Measurements from ENCODE around the gene MYO3A.

- TF ChIP-seq, protein P1, sequence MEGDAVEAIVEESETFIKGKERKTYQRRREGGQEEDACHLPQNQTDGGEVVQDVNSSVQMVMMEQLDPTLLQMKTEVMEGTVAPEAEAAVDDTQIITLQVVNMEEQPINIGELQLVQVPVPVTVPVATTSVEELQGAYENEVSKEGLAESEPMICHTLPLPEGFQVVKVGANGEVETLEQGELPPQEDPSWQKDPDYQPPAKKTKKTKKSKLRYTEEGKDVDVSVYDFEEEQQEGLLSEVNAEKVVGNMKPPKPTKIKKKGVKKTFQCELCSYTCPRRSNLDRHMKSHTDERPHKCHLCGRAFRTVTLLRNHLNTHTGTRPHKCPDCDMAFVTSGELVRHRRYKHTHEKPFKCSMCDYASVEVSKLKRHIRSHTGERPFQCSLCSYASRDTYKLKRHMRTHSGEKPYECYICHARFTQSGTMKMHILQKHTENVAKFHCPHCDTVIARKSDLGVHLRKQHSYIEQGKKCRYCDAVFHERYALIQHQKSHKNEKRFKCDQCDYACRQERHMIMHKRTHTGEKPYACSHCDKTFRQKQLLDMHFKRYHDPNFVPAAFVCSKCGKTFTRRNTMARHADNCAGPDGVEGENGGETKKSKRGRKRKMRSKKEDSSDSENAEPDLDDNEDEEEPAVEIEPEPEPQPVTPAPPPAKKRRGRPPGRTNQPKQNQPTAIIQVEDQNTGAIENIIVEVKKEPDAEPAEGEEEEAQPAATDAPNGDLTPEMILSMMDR (IDR thresholded peaks at IDR 0.05; ENCODE audit: low read length) = no peak
- no peak for TF ChIP-seq EZH2 (IDR thresholded peaks at IDR 0.05; ENCODE audit: borderline replicate concordance, low read length)
Measured at GRCh38 chr10:26251925-26252324, 317.9 kb downstream of the MYO3A start.
